ENCODE data around the gene DLX1.
A peak's percentile ranks its signal among the peaks of the same experiment; 100 is the strongest.

Gene DLX1

DNA sequence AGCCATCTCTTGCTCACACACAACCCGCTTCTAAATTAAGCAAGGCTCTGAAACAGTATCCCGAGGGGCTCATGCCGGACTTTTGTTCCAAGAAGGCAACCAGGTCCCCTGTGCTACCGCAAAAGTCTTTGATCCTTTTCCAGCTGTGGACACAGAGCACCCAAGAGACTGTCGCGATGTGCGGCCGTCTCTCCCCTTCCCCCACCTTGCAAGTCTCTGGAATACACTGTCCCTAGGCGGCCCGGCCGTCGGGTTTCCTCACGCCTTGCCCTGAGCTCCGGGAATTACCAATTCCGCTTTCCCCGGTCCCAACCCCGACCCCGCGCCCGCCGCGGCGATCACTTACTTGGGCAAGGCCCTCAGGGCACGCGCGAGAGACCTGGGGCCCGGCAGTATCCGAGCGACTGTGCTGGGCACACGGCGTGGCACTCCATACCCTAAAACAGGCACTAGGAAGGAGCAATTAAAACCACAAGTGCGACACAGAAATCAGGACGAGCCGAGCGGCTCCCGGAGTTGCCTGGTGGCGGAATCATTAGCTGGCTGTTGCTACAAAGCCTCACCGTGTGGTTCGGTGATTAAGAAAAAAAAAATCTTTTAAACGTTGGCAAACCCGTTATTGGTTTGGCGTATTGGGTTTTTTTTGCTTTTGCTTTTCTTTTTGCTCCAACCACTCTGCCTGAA lies 2.2 kb upstream of the DLX1 start:
- DNase-seq (ENCODE audit: low read depth) = no peak
- no peak overlapping the region for H3K4me3 ChIP-seq (ENCODE audit: low read depth, low read length)
- TF ChIP-seq, protein P1, sequence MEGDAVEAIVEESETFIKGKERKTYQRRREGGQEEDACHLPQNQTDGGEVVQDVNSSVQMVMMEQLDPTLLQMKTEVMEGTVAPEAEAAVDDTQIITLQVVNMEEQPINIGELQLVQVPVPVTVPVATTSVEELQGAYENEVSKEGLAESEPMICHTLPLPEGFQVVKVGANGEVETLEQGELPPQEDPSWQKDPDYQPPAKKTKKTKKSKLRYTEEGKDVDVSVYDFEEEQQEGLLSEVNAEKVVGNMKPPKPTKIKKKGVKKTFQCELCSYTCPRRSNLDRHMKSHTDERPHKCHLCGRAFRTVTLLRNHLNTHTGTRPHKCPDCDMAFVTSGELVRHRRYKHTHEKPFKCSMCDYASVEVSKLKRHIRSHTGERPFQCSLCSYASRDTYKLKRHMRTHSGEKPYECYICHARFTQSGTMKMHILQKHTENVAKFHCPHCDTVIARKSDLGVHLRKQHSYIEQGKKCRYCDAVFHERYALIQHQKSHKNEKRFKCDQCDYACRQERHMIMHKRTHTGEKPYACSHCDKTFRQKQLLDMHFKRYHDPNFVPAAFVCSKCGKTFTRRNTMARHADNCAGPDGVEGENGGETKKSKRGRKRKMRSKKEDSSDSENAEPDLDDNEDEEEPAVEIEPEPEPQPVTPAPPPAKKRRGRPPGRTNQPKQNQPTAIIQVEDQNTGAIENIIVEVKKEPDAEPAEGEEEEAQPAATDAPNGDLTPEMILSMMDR (IDR thresholded peaks at IDR 0.05; ENCODE audit: control insufficient read depth, extremely low read depth, insufficient read depth) = no peak

DNA sequence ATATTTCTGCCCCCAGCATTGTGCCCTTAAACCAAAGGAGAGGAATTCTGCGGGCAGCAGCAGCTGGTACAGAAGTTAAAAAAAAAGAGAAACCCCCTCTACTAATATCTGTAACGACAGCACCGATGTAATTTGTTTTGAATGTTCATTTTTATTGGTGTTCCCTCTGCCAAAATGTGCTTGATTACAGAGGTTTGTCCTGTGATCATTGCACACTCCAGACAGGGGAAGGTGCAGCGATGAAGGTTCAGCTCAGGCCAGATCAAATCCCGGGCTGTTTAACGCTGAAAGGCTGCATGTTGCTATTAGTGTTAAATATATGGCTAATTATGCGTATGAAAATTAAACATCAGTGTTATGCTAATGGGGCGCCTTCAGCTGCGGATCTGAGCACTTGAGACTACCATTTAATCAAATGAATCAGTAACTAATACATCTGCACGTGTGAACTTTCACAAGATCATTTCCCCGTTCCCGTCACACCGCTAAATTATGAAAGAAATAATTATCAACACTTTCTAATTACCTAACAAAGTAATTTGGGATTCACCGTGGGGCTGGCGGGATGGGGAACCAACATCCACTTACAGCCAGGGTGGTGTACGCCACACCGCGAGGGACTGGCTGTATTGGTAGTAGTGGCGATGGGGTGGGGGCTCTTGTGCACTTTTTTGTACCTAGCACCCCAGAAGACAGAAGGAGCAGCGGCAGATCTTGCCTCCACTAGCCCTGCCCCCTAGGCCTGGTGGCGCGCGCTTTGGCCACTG lies 1.5 kb upstream of the DLX1 start:
- DNase-seq (ENCODE audit: low read depth) = no peak
- no peak overlapping the region for H3K4me3 ChIP-seq (ENCODE audit: low read depth, low read length)
- TF ChIP-seq, protein P1 (IDR thresholded peaks at IDR 0.05; ENCODE audit: control insufficient read depth, extremely low read depth, insufficient read depth) = no peak

DNA sequence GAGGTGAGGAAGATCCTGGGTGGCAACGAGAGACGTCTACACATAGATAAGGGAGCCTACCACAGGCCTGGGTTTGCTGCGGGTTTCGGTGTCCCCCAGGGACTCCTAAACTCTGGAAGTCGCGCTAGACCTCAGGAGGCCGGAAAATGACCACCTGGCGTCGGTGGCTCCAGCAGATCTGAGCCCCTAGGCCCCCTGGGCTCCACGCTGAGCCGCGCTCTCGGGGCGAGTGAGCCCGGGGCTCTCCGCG lies 987 bp upstream of the DLX1 start:
- DNase-seq (ENCODE audit: low read depth) = no peak
- peak overlapping the region; percentile 58 for H3K4me3 ChIP-seq (ENCODE audit: low read depth, low read length)
- TF ChIP-seq, protein P1 (IDR thresholded peaks at IDR 0.05; ENCODE audit: control insufficient read depth, extremely low read depth, insufficient read depth) = no peak

DNA sequence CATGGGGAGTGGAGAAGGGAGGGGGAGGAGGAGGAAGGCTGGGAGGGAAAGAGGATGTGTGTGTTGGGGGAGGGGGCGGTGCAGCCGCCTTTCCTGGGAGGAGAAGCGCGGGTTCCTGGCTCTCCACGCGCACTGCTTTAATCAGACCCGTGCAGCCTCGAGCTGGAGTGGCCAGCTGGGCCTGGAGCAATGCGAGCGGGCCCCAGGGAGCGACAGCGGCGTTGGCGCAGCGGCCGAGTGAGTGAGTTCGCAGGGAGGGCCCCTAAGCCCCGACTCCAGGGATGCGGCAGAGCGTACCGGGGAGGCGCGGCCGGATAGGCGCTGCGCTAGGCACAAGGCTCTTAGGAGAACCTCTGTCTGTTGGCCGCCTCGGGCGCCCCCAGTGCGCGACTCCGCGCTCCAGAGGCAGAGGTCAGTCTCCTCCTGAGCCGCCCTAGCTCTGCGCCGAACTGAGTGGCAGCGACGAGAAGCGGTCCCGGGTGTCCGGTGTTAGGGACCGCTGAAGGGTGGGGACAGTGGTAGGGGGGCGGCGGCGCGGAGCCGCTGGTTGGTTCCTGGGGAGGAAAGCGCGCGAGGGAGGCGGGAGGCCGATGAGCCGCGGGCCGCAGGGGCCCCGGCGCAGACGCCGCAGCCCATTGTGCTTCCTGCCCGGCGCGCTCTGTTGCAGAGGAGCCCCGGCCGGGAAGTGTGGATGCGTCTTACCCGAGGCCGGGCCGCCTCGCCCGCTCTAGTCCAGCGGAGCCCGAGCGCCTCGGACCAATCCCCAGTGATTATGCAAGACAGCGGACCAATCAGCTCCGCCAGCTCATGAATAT lies 455 bp upstream of the DLX1 start:
- peak; percentile 76 for DNase-seq (ENCODE audit: low read depth)
- TF ChIP-seq, protein P1 (IDR thresholded peaks at IDR 0.05; ENCODE audit: control insufficient read depth, extremely low read depth, insufficient read depth) = no peak
- peak overlapping the region; percentile 58 for H3K4me3 ChIP-seq (ENCODE audit: low read depth, low read length)

DNA sequence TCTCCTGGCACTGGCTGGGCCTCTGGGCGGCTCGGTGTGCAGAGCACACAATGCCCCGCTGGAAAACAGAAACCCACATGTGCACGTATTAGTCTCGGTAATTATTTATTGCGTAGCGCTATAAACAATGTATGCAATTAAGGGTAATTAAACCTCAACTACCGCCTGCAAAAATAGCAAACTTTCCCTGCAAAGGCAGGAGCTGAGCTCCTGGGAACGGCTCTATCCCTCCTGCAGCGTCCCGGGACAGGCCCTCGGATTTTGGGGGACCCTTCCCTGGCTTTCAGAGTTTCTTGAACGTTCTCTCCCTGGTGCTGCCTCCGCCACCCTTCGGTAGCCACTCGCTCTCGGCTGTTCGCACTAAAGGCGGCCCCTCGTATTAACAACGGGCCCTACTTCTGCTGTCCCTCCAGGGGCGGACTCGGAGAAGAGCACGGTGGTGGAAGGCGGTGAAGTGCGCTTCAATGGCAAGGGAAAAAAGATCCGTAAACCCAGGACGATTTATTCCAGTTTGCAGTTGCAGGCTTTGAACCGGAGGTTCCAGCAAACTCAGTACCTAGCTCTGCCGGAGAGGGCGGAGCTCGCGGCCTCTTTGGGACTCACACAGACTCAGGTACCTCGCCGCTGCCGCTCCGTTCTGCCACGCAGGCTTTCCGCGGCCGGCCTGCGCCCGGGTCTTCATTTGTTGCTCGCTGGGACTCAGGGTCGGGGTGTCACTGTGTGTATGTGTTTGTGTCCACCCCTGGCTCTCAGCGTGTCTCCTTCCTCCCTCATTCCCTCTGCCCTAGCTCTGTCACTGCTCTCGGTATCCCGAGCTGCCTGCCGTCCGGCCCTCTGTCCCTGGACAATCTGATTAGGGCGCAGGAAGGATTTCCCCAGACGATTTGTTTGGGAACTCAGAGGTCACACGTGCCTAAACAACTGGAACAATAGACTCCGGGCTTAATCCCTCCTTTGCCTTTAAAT lies 1.2 kb downstream of the DLX1 start:
- TF ChIP-seq, protein P1 (IDR thresholded peaks at IDR 0.05; ENCODE audit: control insufficient read depth, extremely low read depth, insufficient read depth) = no peak
- no peak for DNase-seq (ENCODE audit: low read depth)
- H3K4me3 ChIP-seq (ENCODE audit: low read depth, low read length) = peak overlapping the region; percentile 58; the same call in 1 of the 2 replicates

DNA sequence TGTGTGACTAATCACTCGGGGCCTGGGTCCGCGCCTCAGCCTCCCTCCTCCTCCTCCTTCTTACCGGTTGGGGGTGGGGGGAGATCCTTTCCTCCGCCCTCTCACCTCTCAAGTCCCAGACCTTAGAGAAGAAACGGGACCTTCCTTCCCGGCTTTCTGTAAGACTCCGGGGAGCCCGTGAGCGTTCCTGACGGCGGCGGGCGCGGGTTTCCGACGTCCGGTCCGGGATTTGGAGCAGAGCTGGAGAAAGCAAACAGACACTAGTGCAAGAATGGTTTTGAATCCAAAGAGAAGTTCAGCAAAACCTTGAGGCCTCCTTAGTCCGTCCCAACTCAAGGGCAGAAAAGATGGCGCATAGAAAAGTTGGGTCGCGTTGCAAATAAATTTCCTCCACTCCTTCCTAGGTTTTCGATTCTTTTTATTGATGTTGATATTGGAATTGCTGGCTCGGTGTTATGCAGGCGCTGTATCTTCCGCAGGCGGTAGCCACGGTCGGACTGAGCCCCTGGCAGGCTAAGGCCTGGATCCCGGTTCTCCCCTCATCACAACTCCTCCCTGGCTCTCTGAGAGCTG lies 2.0 kb downstream of the DLX1 start:
- no peak overlapping the region for H3K4me3 ChIP-seq (ENCODE audit: low read depth, low read length)
- DNase-seq (ENCODE audit: low read depth) = no peak
- TF ChIP-seq, protein P1 (IDR thresholded peaks at IDR 0.05; ENCODE audit: control insufficient read depth, extremely low read depth, insufficient read depth) = no peak

Data from LNCaP clone FGC (cell line).